SIG-M5 treated with dmso at 0.1 percent for 504 hours (cell line): ENCODE measurements around the gene CAPG.
"Not testable (repeated sequence)": the region's sequence is repeated elsewhere in the genome, so short reads cannot be mapped to it uniquely, and the experiment has no call there.

Experiments used
- DNase-seq: peaks from one replicate; lab custom pipeline; 2025; ENCODE audit not compliant: unreplicated experiment; lab: John Stamatoyannopoulos, UW

CAPG gene, protein sequence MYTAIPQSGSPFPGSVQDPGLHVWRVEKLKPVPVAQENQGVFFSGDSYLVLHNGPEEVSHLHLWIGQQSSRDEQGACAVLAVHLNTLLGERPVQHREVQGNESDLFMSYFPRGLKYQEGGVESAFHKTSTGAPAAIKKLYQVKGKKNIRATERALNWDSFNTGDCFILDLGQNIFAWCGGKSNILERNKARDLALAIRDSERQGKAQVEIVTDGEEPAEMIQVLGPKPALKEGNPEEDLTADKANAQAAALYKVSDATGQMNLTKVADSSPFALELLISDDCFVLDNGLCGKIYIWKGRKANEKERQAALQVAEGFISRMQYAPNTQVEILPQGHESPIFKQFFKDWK

DNA sequence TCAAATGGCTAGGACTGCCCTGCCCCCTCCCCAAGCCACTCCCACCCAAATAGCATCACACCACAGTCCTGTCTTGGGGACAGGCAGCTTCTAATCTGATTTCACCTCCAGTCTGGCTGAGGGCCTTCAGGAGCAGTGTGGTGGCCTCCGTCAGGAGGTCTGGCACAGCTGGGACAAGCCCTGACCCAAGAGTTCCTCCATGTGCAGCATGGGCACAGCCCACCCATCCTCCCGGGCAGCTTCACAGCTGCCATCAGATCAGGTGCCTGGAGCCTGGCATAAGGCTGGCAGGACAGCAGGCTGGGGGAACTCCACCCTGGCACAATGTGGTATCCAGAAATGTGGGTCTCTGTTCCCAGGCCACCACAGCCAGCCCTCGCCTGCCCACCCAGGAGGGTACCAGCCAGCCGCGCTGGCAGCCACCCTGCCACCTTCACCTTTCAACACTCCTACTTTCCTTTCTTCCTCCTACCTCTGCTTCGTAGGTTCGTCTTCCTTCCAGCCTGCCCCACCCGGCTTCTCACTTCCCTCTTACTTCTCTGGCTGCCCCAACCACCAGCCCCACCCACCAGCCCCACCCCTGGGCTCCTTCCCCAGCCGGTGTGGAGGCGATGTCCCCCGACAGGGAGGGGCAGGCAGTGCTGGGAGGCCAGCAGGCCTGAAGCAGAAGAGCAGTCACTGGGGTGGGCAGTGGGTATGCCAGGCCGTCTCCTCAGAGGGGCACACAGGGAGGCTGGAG is at the start of gene CAPG:
TSS of gene CAPG (minus strand) at position 522 of the 739 bp plus-strand sequence. CDS start 8,221 bp downstream, outside the sequence.
- DNase-seq, result peak; percentile 89

DNA sequence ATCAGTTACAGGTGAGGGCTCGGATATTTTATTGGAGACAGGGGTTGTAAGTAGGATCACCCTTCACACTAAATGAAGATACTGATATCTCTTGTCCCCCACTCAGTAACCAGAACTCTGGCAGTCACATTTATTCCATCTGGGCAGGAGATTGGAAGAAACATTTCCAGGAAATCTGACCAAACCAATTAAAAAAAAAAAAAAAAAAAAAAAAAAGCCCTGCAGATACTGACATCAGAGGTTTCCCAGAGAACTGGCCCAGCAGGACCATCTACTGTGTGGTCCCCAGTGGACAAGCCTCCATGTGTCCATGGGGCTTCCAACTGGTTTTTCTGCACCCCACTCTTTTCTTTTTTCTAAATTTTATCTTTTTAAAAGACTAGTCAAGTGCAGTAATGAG is 49.6 kb upstream of the CAPG start:
- no peak for DNase-seq

DNA sequence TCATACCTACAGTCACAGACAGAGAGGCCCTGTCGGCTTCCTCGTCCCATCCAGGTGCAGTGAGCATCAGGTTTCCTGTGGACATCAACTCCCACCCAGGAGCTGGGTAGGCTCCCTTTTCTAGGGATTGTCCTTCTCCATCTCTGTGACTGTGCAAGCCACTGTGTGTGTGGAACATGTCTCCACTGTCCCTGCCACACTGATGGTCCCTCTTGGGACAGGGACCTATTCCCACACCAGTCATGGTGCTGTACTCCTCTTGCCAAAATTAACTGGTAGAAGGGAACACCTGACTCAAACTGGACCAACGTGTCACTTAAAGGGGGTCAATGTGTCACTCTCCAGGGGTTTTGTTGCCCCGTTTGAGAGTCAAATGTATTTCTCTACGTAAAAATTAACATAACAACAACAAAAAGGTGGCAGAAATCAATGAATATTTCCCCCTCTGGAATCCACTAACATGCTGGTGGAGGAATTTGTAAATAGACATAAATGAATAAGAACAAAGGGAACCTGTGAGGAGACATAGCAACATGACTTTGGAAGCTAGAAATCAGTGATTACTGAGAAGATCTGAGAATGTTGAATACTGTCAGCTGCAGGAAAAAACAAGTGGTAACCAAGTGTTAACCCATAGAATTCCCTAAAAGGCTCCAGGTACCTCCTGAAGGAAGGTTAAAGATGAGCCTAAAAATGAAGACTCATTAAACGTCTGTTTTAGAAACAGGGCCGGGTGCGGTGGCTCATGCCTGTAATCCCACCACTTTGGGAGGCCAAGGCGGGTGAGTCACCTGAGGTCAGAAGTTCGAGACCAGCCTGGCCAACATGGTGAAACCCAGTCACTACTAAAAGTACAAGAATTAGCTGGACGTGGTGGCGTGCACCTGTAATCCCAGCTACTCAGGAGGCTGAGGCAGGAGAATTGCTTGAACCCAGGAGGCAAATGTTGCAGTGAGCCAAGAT is 48.7 kb upstream of the CAPG start:
- no peak for DNase-seq

DNA sequence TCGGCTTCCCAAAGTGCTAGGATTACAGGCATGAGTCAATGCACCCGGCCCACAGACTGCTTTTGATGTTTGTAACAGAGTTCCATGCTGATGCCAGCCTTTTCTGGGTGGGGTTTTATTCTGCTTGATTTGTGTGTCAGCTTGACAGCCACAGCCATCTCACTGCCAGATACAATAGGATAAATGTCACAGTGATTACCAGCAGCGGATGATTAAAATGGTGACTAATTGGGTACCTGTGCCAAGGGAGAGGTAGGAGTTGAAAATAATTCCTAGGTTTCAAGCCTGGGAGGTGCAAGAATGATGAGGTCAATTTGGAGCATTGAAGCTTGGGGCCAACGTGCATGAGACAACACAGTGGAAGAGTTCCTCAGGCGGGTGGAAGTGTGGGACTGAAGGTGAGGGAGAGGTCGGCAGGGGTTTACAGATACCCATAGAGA is 47.7 kb upstream of the CAPG start:
- no peak for DNase-seq

DNA sequence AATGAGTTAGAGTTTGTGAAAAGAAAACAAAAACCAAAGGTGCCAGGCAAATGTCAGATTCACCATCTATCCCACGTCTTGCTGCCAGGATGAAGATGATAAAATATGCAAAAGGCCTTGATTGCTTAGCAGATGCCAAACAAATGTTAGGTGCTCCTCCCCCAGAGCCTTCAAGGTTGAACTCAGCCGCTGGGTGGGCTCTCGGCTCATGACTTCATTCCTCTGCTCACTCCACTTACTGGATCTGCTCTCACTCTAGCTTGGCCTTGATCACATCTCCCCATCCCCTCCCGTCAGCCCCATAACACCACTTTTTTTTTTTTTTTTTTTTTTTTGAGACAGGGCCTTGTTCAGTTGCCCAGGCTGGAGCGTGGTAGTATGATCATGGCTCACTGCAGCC is 46.9 kb upstream of the CAPG start:
- DNase-seq, result no peak

DNA sequence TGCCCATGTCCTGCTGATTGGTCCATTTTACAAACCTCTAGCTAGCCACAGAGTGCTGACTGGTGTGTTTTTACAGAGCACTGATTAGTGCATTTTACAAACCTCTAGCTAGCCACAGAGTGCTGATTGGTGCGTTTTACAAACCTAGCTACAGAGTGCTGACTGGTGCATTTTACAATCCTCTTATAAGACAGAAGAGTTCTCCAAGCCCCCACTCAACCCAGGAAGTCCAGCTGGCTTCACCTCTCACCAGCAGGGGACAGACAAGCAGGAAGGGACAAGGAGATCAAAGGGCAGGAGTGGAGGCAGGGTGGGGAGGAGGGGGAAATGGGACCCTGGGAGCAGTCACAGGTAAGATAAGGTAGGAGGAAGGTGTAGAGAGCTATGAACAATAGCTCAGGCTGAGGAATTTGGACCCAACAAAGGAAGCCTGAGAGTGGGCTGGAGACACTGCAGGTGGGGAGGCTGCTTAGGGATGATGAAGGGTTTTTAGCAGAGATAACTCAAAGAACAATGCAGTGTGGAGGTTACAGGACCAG is 45.5 kb upstream of the CAPG start:
- no peak for DNase-seq

DNA sequence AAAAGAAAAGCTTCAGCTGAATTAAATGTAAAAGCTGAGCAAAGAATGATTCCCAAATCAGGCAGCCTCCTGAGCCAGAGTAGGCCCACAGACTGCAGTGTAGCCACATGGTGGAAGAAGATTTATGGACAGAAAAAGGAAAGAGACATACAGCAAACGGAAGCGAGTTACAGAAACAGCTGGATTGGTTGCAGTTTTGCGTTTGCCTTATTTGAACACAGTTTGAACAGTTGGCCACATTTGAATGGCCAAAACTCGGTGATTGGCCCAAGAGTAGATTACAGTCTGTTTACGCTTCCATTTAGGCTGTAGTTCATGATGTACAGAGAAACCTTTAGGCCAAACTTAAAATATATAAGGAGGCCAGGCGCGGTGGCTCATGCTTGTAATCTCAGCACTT is 43.4 kb upstream of the CAPG start:
- DNase-seq, result no peak

DNA sequence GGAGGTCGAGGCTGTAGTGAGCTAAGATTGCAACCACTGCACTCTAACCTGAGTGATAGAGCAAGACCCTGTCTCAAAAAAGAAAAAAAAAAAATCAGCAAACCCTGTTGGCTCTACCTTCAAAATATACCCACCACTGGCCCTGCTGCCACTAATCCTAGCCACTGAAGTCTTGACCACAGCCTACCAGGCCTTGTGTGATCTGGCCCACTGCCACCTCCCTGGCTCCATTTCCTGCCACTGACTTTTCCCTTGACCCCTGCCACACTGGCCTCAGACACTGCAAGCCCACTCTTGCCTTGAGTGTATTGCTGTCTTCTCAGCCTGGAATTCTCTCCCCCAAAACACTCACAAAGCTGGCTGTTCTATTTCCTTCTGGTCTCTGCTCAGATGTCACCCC is 42.1 kb upstream of the CAPG start:
- DNase-seq, result no peak

DNA sequence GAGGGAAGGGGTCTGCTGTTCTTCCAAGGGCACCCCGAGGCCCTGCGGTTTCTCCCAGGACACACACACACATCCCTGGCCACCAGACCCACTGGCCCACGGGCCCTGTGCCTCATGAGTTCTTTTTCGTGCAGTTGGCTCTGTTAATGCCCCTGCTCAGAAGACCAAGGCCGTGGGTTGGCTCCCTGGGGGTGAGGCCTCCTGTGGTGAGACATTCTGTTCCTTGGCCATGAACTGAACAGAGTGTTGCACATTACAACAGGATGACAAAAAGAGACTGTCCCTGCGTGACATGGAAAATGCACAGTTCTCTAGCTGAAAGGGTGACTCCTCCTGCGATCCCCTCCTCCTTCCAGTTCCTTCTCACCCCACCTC is 39.0 kb upstream of the CAPG start:
- no peak for DNase-seq

DNA sequence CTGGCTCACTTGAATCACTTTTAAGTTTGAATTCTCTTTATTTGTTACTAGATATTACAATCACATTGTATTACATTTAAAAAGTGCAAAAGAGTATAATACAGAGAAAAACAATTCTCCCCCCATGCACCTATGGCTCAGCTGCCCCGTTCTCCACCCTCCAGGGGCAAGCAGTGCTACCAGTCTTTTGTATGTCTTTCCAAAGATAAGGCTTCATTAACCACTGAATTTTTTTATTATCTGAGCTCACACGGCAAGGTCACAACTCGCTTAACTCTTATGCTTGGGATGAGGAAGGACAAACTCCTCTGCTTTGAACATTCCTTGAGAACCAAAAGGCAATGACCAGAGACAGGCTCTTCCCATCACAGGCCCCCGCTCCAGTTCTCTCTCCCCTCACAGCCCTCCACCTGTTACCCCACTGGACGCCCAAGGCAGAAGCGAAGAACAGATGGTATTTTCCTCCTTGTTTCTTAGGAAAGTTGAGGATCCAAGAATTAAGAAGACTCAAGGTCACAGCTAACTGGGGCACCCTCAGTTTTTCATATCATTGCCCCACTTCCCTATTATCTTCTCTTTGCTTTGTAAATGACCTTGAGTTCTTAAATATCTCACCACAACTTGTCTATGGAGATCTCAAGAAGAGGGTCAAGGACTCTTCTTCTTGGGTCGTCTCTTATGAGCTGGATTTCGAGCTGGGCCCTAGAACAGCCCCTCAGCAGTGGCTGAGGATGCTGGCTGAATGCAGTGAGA is 38.5 kb upstream of the CAPG start:
- no peak for DNase-seq

DNA sequence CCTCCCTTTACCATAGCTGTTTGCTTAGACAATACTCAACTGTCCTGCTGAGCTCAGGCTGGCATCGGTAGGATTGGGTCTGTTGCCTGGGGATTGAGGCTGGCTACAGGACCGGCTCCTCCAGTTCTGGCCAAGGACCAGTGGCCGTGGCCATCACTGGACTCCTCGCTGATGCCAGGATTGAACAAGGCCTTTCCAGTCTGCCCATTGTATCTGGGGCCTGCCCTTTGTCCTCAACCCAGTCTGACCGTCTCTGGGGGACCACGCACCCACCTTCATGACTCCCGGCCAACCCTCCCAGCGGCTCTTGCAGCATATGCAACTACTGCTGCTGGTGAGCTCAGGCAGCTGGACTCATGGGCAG is 37.0 kb upstream of the CAPG start:
- DNase-seq, result no peak

DNA sequence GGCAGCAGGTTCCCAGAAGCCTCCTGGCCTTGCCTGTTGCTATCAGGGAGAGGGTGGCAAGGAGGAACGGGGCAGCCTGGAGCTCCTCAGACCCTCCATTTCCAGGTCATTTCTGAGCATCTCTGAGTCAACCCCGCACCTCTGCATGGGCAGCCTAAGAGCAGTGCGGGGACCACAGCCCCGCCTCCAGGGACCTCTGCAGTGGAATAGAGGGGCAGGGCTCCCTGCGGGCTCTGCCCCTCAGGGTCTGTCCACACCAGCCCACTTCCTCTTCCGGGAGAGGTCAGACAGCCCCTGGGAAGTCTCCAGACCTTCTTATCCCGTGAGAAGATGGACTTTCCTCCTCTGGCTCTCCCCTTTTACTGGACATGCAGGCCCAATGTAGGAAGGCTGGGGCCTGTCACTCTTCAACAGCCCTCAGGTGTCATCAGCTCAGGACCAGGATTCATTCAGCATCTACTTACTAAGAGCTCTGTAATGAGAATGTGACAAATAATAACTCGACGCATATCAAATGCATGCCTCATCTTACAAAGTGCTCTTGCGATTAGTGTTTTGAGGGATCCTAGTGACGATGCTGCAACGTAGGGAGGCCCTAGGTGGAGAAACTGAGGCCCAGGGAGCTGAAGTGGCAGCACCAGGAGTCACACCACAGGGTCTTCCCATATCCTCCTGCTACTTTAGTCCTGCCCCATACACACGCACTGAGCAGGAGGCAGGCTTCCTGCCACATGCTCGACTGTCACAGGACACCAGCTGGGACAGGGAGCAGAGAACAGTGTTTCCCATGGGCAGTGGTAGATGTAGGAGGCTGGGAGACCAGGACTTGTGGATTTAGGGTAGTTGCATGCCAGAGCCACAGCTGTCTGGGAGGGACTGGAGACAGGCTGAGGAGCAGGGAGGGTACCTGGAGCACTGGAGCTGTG is 36.4 kb upstream of the CAPG start:
- no peak for DNase-seq

DNA sequence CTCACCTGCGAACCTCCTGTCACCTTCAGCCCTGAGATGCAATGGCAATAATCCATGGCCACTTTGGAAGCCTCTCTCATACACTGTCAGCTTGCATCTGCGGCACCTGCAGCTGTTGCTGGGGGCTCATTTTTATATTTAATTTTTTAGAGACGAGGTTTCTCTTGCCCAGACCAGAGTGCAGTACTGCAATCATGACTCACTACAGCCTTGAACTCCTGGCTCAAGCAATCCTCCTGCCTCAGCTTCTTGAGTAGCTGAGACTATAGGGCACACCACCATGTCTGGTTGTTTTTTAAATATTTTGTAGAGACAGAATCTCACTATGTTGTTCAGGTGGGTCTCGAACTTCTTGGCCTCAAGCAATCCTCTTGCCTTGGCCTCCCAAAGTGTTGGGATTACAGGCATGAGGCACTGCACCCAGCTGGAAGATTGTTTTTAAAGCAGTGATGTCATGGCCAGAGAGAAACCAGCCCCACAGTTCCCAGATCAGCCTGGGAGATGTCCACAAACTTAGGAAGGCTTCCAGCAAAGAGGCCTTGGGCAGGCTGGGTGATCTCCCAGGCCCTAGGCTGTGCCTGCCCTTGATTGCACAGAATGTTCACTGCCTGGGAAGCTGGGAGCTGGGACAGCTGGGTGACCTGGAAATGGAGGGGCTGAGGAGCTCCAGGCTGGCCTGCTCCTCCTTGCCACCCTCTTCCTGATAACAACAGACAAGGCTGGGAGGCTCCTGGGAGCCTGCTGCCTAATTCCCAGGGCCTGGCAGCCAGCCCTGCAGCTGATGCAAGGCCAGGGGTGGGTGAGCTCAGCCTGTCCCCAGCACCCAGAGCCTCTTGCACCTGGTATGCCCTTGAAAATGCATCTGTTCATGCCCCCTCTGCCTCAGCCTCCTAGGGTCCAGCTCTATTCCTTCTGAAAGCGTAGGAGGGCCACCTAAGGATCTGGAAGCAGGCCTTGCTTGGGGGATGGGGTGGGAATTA is 35.4 kb upstream of the CAPG start:
- DNase-seq, result no peak

DNA sequence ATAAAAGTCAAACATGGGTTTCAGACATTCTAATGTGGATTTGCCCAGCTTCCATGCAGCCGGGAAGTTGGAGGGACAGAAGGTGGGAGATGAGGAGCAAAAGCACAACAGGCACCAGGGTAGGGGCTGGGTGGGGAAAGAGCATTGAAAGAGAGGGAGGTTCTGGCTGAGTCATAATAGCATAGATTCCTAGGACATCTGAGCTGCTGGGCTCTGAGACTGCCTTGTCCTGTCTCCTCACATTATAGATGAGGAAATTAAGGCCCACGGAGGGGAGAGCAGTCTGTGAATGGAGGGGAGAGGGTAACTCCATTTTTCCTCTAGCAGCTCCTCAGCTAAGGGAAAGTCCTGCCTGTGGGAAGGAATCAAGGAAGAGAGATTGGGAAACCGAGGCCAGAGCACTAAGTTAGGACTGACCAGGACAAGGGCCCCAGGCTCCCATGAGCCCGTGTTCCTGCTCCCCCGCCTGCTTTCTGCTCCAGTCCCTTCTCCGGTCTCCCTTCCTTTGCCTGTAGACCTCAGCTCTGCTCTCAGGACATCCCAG is 34.5 kb upstream of the CAPG start:
- no peak for DNase-seq

DNA sequence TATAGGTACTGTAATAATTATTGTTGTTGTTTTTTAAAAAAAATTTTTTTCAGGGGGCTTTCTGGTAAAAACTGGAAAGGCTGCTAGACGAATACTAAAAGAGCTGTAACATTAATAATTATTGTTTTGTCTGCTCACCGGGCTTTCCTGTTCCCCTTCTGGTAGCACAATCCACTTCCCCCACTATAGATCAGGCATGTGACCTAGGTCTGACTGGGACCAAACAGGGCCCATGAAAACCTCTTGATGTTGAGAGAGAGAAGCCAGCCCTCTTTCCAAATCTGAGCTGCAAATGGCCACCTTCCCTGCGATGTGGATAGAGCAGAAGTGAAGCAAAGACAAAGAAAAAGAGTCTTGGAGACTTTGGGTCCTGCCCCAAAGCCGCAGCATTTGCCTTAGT is 31.7 kb upstream of the CAPG start:
- no peak for DNase-seq

DNA sequence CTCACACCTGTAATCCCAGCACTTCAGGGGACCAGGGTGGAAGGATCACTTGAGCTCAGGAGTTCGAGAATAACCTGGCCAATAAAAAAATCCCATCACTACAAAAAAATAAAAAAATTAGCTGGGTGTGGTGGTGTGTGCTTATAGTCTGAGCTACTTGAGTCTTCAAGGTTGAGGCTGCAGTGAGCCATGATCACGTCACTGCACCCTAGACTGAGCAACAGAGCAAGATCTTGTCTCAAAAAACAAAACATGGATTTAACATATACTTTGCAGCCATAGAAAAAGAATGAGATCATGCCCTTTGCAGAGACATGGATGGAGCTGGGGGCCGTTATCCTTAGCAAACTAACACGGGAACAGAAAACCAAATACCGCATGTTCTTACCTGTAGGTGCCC is 30.6 kb upstream of the CAPG start:
- no peak for DNase-seq

DNA sequence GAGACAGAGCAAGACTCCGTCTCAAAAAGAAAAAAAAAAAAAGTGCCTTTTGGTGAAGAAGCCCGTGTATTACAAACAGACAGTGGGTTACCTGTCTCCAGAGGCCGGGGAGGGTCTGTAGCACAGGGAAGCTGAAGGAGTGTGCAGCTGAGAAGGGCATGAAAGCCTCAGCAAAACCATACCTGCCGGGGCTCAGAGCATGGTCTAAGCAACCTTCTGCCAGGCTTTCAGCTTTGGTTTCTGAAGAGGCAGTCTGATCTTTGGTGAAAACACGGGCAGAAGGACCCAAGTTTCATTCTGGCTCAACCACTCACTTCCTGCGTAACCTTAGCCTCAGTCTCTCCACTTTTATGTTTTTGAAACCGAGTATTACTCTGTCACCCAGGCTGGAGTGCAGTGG is 29.8 kb upstream of the CAPG start:
- no peak for DNase-seq

DNA sequence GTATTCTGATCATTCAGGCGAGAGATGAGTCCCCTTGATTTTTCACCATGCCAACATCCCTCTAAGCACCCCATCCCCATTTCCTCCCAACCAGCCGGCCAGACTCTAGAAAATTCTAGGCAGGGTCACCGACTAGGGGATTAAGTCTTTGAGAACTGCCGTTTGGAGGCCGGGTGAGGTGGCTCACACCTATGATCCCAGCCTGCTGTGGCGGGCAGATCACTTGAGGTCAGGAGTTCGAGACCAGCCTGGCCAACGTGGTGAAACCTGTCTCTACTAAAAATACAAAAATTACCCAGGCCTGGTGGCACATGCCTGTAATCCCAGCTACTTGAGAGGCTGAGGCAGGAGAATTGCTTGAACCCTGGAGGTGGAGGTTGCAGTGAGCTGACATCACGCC is 29.4 kb upstream of the CAPG start:
- DNase-seq, result not testable (repeated sequence)
